Activated CD4-positive, alpha-beta T cell treated with anti-CD3 and anti-CD28 coated beads for 36 hours (primary cell): Measurements from ENCODE around the gene ANKRD42. TPM values are rescaled to one million over a fixed set of nuclear protein-coding genes. Genes with fewer than 3 reads are reported as not detected.
"Not testable (repeated sequence)": the region's sequence is repeated elsewhere in the genome, so short reads cannot be mapped to it uniquely, and the experiment has no call there.

Source experiments
- ATAC-seq: fragments of 200-7000 bp; cut with Tn5 transposase; one replicate; pipeline ENCODE4 v1.10.0; 2021; ENCODE audit warnings: mild to moderate bottlenecking, moderate library complexity
- CTCF ChIA-PET: fragments of 350-600 bp; sonication (Branson Sonifier 250); formaldehyde crosslinking; loops from one replicate; lab custom pipeline; 2021; ENCODE audit warnings: antibody characterized with exemption; lab: Charles Lee
- POLR2A ChIA-PET: fragments of 350-600 bp; sonication (Branson Sonifier 250); formaldehyde crosslinking; loops from one replicate; lab custom pipeline; 2021; ENCODE audit warnings: antibody characterized with exemption, inconsistent platforms; lab: Charles Lee
- DNase-seq: peaks from one replicate; pipeline ENCODE4 v3.0.0-alpha.2; 2020
- H3K27ac Mint-ChIP-seq: one replicate; pipeline ENCODE4 v1.8.0; 2021; ENCODE audit warnings: mixed read lengths
- H3K27me3 Mint-ChIP-seq: one replicate; pipeline ENCODE4 v1.8.0; 2021; ENCODE audit warnings: mixed read lengths
- H3K36me3 Mint-ChIP-seq: one replicate; pipeline ENCODE4 v1.8.0; 2021; ENCODE audit warnings: low read depth, mixed read lengths
- H3K4me1 Mint-ChIP-seq: one replicate; pipeline ENCODE4 v1.8.0; 2021; ENCODE audit warnings: mixed read lengths
- H3K4me3 Mint-ChIP-seq: one replicate; pipeline ENCODE4 v1.8.0; 2021; ENCODE audit warnings: mild to moderate bottlenecking, moderate library complexity, mixed read lengths
- H3K9me3 Mint-ChIP-seq: one replicate; pipeline ENCODE4 v1.8.0; 2021; ENCODE audit warnings: low read depth, mixed read lengths
- intact Hi-C, 2 experiments: fragments of 100-400 bp; cut with DNase I in 1 of 2; cut with micrococcal nuclease in 1 of 2; formaldehyde crosslinking; loops; one replicate each; pipeline versions ENCODE4 v1.14.2 to v1.15.1; 2022 to 2024; cut with DNase I, micrococcal nuclease
- total RNA-seq, 2 experiments: library from RNA; stranded (reverse); gene quantifications; one replicate each; pipeline ENCODE4 v1.2.3, GENCODE V29; 2021

Gene ANKRD42
- total RNA-seq, 2 experiments from 2014 or later = 3.1 to 4.9 TPM

DNA sequence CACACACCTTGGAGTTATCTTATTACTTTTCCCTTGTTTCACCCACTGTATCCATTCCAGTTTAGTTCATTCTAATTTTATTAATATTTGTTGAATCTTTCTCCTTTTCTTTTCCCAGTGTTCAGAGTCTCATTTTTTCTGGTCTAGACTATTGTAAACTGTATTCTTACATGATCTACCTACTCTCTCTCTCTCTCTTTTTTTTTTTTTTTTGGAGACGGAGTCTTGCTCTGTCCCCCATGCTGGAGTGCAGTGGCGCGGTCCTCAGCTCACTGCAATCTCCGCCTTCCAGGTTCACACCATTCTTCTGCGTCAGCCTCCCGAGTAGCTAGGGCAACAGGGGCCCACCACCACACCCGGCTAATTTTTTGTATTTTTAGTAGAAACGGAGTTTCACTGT lies 2.1 kb downstream of the ANKRD42 start:
- no peak overlapping the region for H3K27ac Mint-ChIP-seq
- POLR2A ChIA-PET = no interaction called here

GRCh38 chr11:83200035-83200434 lies 6.5 kb downstream of the ANKRD42 start:
- H3K9me3 Mint-ChIP-seq = no peaks in the 10 kb centered on the region
- ATAC-seq (no peak), DNase-seq (no peak)
- peaks cover 21% of the 10 kb centered on the region for H3K4me1 Mint-ChIP-seq
- ChIA-PET POLR2A (no interaction called here), CTCF (no interaction called here)
- no peak overlapping the region for H3K27ac Mint-ChIP-seq
- no peak overlapping the region for H3K4me3 Mint-ChIP-seq
- peaks cover 11% of the 10 kb centered on the region for H3K36me3 Mint-ChIP-seq
- no peaks in the 10 kb centered on the region for H3K27me3 Mint-ChIP-seq
- intact Hi-C loops = no loop called here

More for the DNA sequence above, 2.1 kb downstream of the ANKRD42 start:
- ATAC-seq (no peak), DNase-seq (no peak)
- no peaks in the 10 kb centered on the region for H3K9me3 Mint-ChIP-seq
- no peak overlapping the region for H3K4me3 Mint-ChIP-seq
- peaks cover 17% of the 10 kb centered on the region for H3K36me3 Mint-ChIP-seq
- no peaks in the 10 kb centered on the region for H3K27me3 Mint-ChIP-seq
- CTCF ChIA-PET = interaction anchor here (0.7 kb wide), 1 partner anchor 622 kb away, joined by 4 read pairs; no protein-coding TSS in a partner anchor
- peaks cover 40% of the 10 kb centered on the region for H3K4me1 Mint-ChIP-seq
- intact Hi-C loops = no loop called here

- ChIA-PET CTCF (interaction anchor here (1.2 kb wide), 2 partner anchors 12 to 157 kb away, joined by 3 read pairs; partner anchors contain the start of gene ANKRD42), POLR2A (no interaction called here)
- Mint-ChIP-seq H3K27ac (no peak overlapping the region), H3K4me1 (no peaks in the 10 kb centered on the region), H3K9me3 (no peaks in the 10 kb centered on the region), H3K4me3 (no peak overlapping the region), H3K27me3 (no peaks in the 10 kb centered on the region), H3K36me3 (peaks cover 8% of the 10 kb centered on the region)
- ATAC-seq = no peak
- no peak for DNase-seq
- intact Hi-C loops = no loop called here
Measured at GRCh38 chr11:83205608-83206185, 12.2 kb downstream of the ANKRD42 start.

- peaks cover 3% of the 10 kb centered on the region for H3K36me3 Mint-ChIP-seq
- no peak for ATAC-seq
Measured at GRCh38 chr11:83206221-83206620, 12.7 kb downstream of the ANKRD42 start.

GRCh38 chr11:83206771-83207382 lies 13.4 kb downstream of the ANKRD42 start:
- H3K9me3 Mint-ChIP-seq, H3K27ac Mint-ChIP-seq, DNase-seq, intact Hi-C loops, H3K4me3 Mint-ChIP-seq, POLR2A ChIA-PET, H3K4me1 Mint-ChIP-seq, H3K27me3 Mint-ChIP-seq, ATAC-seq, H3K36me3 Mint-ChIP-seq: not testable (repeated sequence)
- CTCF ChIA-PET = interaction anchor here (1.0 to 1.2 kb wide), 3 partner anchors 12 to 504 kb away, joined by 3 read pairs; partner anchors contain the start of gene ANKRD42

More at GRCh38 chr11:83206221-83206620, 12.7 kb downstream of the ANKRD42 start:
- POLR2A ChIA-PET = no interaction called here
- intact Hi-C loops = no loop called here
- Mint-ChIP-seq H3K4me1 (no peaks in the 10 kb centered on the region), H3K4me3 (no peak overlapping the region), H3K27ac (no peak overlapping the region), H3K27me3 (no peaks in the 10 kb centered on the region), H3K9me3 (no peaks in the 10 kb centered on the region)
- no peak for DNase-seq
- CTCF ChIA-PET = interaction anchor here (1.2 kb wide), 1 partner anchor 13 kb away, joined by 3 read pairs; the partner anchor contains the start of gene ANKRD42

DNA sequence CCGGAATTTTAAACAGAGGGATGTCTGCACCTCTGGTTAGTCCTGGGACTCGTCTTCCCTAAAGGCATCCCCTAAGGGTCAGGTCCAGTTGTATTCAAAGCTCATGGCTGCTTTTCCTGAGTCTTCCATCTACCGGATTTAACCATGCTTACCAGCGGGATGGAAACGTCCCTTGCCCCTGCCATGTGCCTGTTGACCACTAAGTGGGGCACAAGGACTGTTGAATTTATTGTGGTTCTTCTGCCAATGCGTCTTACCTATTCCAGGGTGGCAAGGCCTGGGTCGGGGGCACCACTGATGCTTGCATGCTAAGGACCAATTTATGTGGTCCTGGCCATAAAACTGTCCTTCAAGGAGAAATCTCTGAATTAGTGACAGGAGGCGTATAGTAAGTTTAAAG lies 25.6 kb downstream of the ANKRD42 start:
- no peaks in the 10 kb centered on the region for H3K4me1 Mint-ChIP-seq
- CTCF ChIA-PET = no interaction called here
- no peak overlapping the region for H3K27ac Mint-ChIP-seq
- DNase-seq (no peak), ATAC-seq (no peak)
- intact Hi-C loops = no loop called here
- H3K27me3 Mint-ChIP-seq = no peaks in the 10 kb centered on the region
- POLR2A ChIA-PET = no interaction called here
- H3K36me3 Mint-ChIP-seq = no peaks in the 10 kb centered on the region
- no peak overlapping the region for H3K4me3 Mint-ChIP-seq
- H3K9me3 Mint-ChIP-seq = no peaks in the 10 kb centered on the region

DNA sequence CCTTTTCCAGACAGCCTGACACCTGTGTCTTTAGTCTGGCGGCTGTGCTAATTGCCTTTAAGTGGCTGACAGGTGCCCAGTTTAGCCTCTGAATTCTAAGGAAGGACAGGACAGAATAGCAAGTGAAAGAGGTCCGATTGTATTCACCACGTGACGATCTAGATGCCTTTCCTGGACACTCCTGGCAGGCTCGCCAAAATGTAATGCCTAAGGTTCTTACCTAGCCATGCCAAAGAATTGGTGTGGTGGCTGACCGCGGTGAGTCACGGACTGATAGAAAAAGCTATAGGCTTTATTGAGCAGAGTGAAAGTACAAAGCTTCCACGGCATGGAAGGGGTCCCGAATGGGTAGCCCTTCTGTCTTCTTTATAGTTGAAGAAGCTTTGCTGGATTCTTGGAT lies 26.7 kb downstream of the ANKRD42 start:
- Mint-ChIP-seq H3K36me3 (no peaks in the 10 kb centered on the region), H3K4me3 (no peak overlapping the region), H3K27ac (no peak overlapping the region), H3K9me3 (no peaks in the 10 kb centered on the region), H3K27me3 (no peaks in the 10 kb centered on the region), H3K4me1 (no peaks in the 10 kb centered on the region)
- POLR2A ChIA-PET = no interaction called here
- CTCF ChIA-PET = interaction anchor here (0.5 to 2.6 kb wide), 3 partner anchors 30 to 386 kb away, joined by 3 to 9 read pairs (median 3); no protein-coding TSS in a partner anchor
- ATAC-seq (no peak), DNase-seq (no peak)
- intact Hi-C loops = no loop called here

GRCh38 chr11:83221694-83222093 lies 28.2 kb downstream of the ANKRD42 start:
- no peaks in the 10 kb centered on the region for H3K36me3 Mint-ChIP-seq
- H3K4me1 Mint-ChIP-seq = no peaks in the 10 kb centered on the region
- ATAC-seq (no peak), DNase-seq (no peak)
- intact Hi-C loops = no loop called here
- H3K27me3 Mint-ChIP-seq = no peaks in the 10 kb centered on the region
- H3K9me3 Mint-ChIP-seq = no peaks in the 10 kb centered on the region
- H3K4me3 Mint-ChIP-seq = no peak overlapping the region
- H3K27ac Mint-ChIP-seq = no peak overlapping the region
- ChIA-PET POLR2A (interaction anchor here (0.7 kb wide), 1 partner anchor 297 kb away, joined by 3 read pairs; no protein-coding TSS in a partner anchor), CTCF (interaction anchor here (2.6 kb wide), 1 partner anchor 29 kb away, joined by 9 read pairs; no protein-coding TSS in a partner anchor)

DNA sequence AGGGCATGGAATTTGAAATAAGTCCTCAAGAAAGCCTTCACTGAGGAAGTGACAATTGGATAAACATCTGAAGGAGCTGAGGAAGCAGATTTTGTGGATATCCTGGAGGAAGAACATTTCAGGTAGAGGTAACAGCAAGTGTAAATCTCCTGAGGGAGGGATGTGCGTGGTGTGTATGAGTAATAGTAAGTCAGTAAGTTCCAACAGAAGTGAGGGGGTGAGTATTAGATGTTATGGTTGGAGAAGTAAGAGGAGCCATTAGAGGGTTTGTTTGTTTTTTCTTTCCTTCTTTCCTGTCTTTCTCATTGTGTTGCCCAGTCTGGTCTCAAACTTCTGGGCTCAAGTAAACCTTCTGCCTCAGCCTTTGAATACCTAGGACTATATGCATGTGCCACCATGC lies 29.0 kb downstream of the ANKRD42 start:
- intact Hi-C loops = no loop called here
- no peak overlapping the region for H3K4me3 Mint-ChIP-seq
- H3K36me3 Mint-ChIP-seq = no peaks in the 10 kb centered on the region
- ATAC-seq = no peak
- no peak overlapping the region for H3K27ac Mint-ChIP-seq
- CTCF ChIA-PET = interaction anchor here (2.6 kb wide), 1 partner anchor 28 kb away, joined by 9 read pairs; no protein-coding TSS in a partner anchor
- H3K9me3 Mint-ChIP-seq = no peaks in the 10 kb centered on the region
- DNase-seq = no peak
- POLR2A ChIA-PET = no interaction called here
- no peaks in the 10 kb centered on the region for H3K27me3 Mint-ChIP-seq
- H3K4me1 Mint-ChIP-seq = no peaks in the 10 kb centered on the region

- H3K9me3 Mint-ChIP-seq = no peaks in the 10 kb centered on the region
- H3K27ac Mint-ChIP-seq = no peak overlapping the region
- no peak overlapping the region for H3K4me3 Mint-ChIP-seq
- intact Hi-C loops = no loop called here
- no peak for ATAC-seq
- no peak for DNase-seq
- no peaks in the 10 kb centered on the region for H3K36me3 Mint-ChIP-seq
- no peaks in the 10 kb centered on the region for H3K4me1 Mint-ChIP-seq
- no peaks in the 10 kb centered on the region for H3K27me3 Mint-ChIP-seq
- POLR2A ChIA-PET = no interaction called here
- CTCF ChIA-PET = no interaction called here
Measured at GRCh38 chr11:83223457-83223856, 29.9 kb downstream of the ANKRD42 start.

- no peak overlapping the region for H3K4me3 Mint-ChIP-seq
- ATAC-seq (no peak), DNase-seq (no peak)
- ChIA-PET CTCF (interaction anchor here (1.0 to 5.3 kb wide), 4 partner anchors 14 to 368 kb away, joined by 3 to 28 read pairs (median 3); no protein-coding TSS in a partner anchor), POLR2A (no interaction called here)
- H3K27ac Mint-ChIP-seq = no peak overlapping the region
- no peaks in the 10 kb centered on the region for H3K36me3 Mint-ChIP-seq
- no peaks in the 10 kb centered on the region for H3K4me1 Mint-ChIP-seq
- intact Hi-C loops = no loop called here
- no peaks in the 10 kb centered on the region for H3K27me3 Mint-ChIP-seq
- no peaks in the 10 kb centered on the region for H3K9me3 Mint-ChIP-seq
Measured at GRCh38 chr11:83235825-83236224, 42.3 kb downstream of the ANKRD42 start.

- CTCF ChIA-PET = interaction anchor here (5.3 kb wide), 1 partner anchor 12 kb away, joined by 28 read pairs; no protein-coding TSS in a partner anchor
Measured at GRCh38 chr11:83238111-83238510, 44.6 kb downstream of the ANKRD42 start.

More at GRCh38 chr11:83238111-83238510, 44.6 kb downstream of the ANKRD42 start:
- no peaks in the 10 kb centered on the region for H3K9me3 Mint-ChIP-seq
- DNase-seq (no peak), ATAC-seq (no peak)
- H3K27ac Mint-ChIP-seq = no peak overlapping the region
- POLR2A ChIA-PET = no interaction called here
- no peaks in the 10 kb centered on the region for H3K36me3 Mint-ChIP-seq
- no peaks in the 10 kb centered on the region for H3K4me1 Mint-ChIP-seq
- no peaks in the 10 kb centered on the region for H3K27me3 Mint-ChIP-seq
- H3K4me3 Mint-ChIP-seq = no peak overlapping the region
- intact Hi-C loops = no loop called here
